Activated naive CD4-positive, alpha-beta T cell treated with anti-CD3 and anti-CD28 coated beads, Interleukin-2, amount 10 ng/mL, durations not matched to agents 7 days and 5 days (primary cell): ENCODE measurements around the gene RNF113B.

ENCODE experiments used
- CTCF ChIA-PET: fragments of 350-600 bp; sonication (Branson Sonifier 250); formaldehyde crosslinking; loops from one replicate; lab custom pipeline; 2021; ENCODE audit warnings: antibody characterized with exemption; lab: Charles Lee
- DNase-seq: peaks from one replicate; pipeline ENCODE4 v3.0.0-alpha.2; 2020
- H3K27ac Mint-ChIP-seq: one replicate; pipeline ENCODE4 v1.8.0; 2021; ENCODE audit warnings: mild to moderate bottlenecking, moderate library complexity, mixed read lengths
- H3K27me3 Mint-ChIP-seq: one replicate; pipeline ENCODE4 v1.8.0; 2021; ENCODE audit warnings: mild to moderate bottlenecking, mixed read lengths
- H3K36me3 Mint-ChIP-seq: one replicate; pipeline ENCODE4 v1.8.0; 2021; ENCODE audit warnings: mixed read lengths
- H3K4me1 Mint-ChIP-seq: one replicate; pipeline ENCODE4 v1.8.0; 2021; ENCODE audit warnings: mixed read lengths
- H3K4me3 Mint-ChIP-seq: one replicate; pipeline ENCODE4 v1.8.0; 2021; ENCODE audit warnings: mild to moderate bottlenecking, moderate library complexity, mixed read lengths
- H3K9me3 Mint-ChIP-seq: one replicate; pipeline ENCODE4 v1.8.0; 2021; ENCODE audit warnings: mixed read lengths

RNF113B gene

GRCh38 chr13:98195054-98195791, 18.2 kb upstream of the RNF113B start:
- Mint-ChIP-seq H3K27me3 (no peaks in the 10 kb centered on the region), H3K9me3 (no peaks in the 10 kb centered on the region)

GRCh38 chr13:98192008-98192407, 14.9 kb upstream of the RNF113B start:
- H3K36me3 Mint-ChIP-seq: no peaks in the 10 kb centered on the region
- no peaks in the 10 kb centered on the region for H3K27me3 Mint-ChIP-seq
- no peak overlapping the region for H3K27ac Mint-ChIP-seq
- no peak overlapping the region for H3K4me3 Mint-ChIP-seq
- no peak for DNase-seq
- no peaks in the 10 kb centered on the region for H3K4me1 Mint-ChIP-seq
- H3K9me3 Mint-ChIP-seq: no peaks in the 10 kb centered on the region
- CTCF ChIA-PET: no interaction called here

More at GRCh38 chr13:98195054-98195791, 18.2 kb upstream of the RNF113B start:
- no peaks in the 10 kb centered on the region for H3K36me3 Mint-ChIP-seq
- DNase-seq: no peak
- H3K4me1 Mint-ChIP-seq: no peaks in the 10 kb centered on the region
- no peak overlapping the region for H3K27ac Mint-ChIP-seq
- CTCF ChIA-PET: no interaction called here
- H3K4me3 Mint-ChIP-seq: no peak overlapping the region

GRCh38 chr13:98190889-98191444, 13.9 kb upstream of the RNF113B start:
- Mint-ChIP-seq H3K27me3 (no peaks in the 10 kb centered on the region), H3K27ac (no peak overlapping the region), H3K36me3 (no peaks in the 10 kb centered on the region), H3K9me3 (no peaks in the 10 kb centered on the region), H3K4me3 (no peak overlapping the region), H3K4me1 (no peaks in the 10 kb centered on the region)
- no peak for DNase-seq
- CTCF ChIA-PET: no interaction called here

- CTCF ChIA-PET: no interaction called here
These were observed 12.9 kb upstream of the RNF113B start for GRCh38 chr13:98189841-98190505.

GRCh38 chr13:98188544-98189166, 11.6 kb upstream of the RNF113B start:
- H3K27ac Mint-ChIP-seq: no peak overlapping the region
- no peak for DNase-seq
- CTCF ChIA-PET: no interaction called here
- no peaks in the 10 kb centered on the region for H3K9me3 Mint-ChIP-seq
- H3K27me3 Mint-ChIP-seq: no peaks in the 10 kb centered on the region
- no peaks in the 10 kb centered on the region for H3K36me3 Mint-ChIP-seq
- H3K4me1 Mint-ChIP-seq: no peaks in the 10 kb centered on the region
- no peak overlapping the region for H3K4me3 Mint-ChIP-seq

More at GRCh38 chr13:98189841-98190505, 12.9 kb upstream of the RNF113B start:
- Mint-ChIP-seq H3K4me1 (no peaks in the 10 kb centered on the region), H3K4me3 (no peak overlapping the region), H3K36me3 (no peaks in the 10 kb centered on the region), H3K27ac (no peak overlapping the region), H3K9me3 (no peaks in the 10 kb centered on the region), H3K27me3 (no peaks in the 10 kb centered on the region)
- DNase-seq: no peak

- no peaks in the 10 kb centered on the region for H3K9me3 Mint-ChIP-seq
- no peak for DNase-seq
- no peak overlapping the region for H3K4me3 Mint-ChIP-seq
- H3K36me3 Mint-ChIP-seq: no peaks in the 10 kb centered on the region
- no peaks in the 10 kb centered on the region for H3K27me3 Mint-ChIP-seq
- H3K4me1 Mint-ChIP-seq: no peaks in the 10 kb centered on the region
- CTCF ChIA-PET: no interaction called here
- no peak overlapping the region for H3K27ac Mint-ChIP-seq
These were observed 10.8 kb upstream of the RNF113B start for GRCh38 chr13:98187965-98188261.

GRCh38 chr13:98187155-98187964, 10.3 kb upstream of the RNF113B start:
- DNase-seq: no peak
- Mint-ChIP-seq H3K4me1 (no peaks in the 10 kb centered on the region), H3K9me3 (no peaks in the 10 kb centered on the region), H3K4me3 (no peak overlapping the region), H3K36me3 (no peaks in the 10 kb centered on the region), H3K27me3 (no peaks in the 10 kb centered on the region), H3K27ac (no peak overlapping the region)
- CTCF ChIA-PET: no interaction called here

GRCh38 chr13:98184792-98185191, 7.7 kb upstream of the RNF113B start:
- Mint-ChIP-seq H3K9me3 (no peaks in the 10 kb centered on the region), H3K27me3 (peaks cover 4% of the 10 kb centered on the region), H3K4me1 (no peaks in the 10 kb centered on the region), H3K4me3 (no peak overlapping the region), H3K27ac (no peak overlapping the region), H3K36me3 (no peaks in the 10 kb centered on the region)
- DNase-seq: no peak
- CTCF ChIA-PET: no interaction called here

- CTCF ChIA-PET: no interaction called here
- Mint-ChIP-seq H3K9me3 (peaks cover 1% of the 10 kb centered on the region), H3K36me3 (no peaks in the 10 kb centered on the region), H3K27ac (no peak overlapping the region), H3K4me1 (no peaks in the 10 kb centered on the region), H3K27me3 (peaks cover 4% of the 10 kb centered on the region), H3K4me3 (no peak overlapping the region)
- DNase-seq: no peak
These were observed 5.5 kb upstream of the RNF113B start for GRCh38 chr13:98182589-98182988.

- CTCF ChIA-PET: no interaction called here
- Mint-ChIP-seq H3K4me3 (no peak overlapping the region), H3K4me1 (no peaks in the 10 kb centered on the region), H3K27me3 (peaks cover 4% of the 10 kb centered on the region), H3K27ac (no peak overlapping the region), H3K9me3 (peaks cover 2% of the 10 kb centered on the region), H3K36me3 (no peaks in the 10 kb centered on the region)
- no peak for DNase-seq
These were observed 5.1 kb upstream of the RNF113B start for GRCh38 chr13:98182153-98182552.

GRCh38 chr13:98181111-98181815, 4.2 kb upstream of the RNF113B start:
- Mint-ChIP-seq H3K27me3 (peaks cover 4% of the 10 kb centered on the region), H3K27ac (no peak overlapping the region), H3K9me3 (peaks cover 2% of the 10 kb centered on the region), H3K36me3 (no peaks in the 10 kb centered on the region), H3K4me3 (no peak overlapping the region), H3K4me1 (no peaks in the 10 kb centered on the region)
- DNase-seq: no peak
- CTCF ChIA-PET: no interaction called here

GRCh38 chr13:98180092-98180491, 3.0 kb upstream of the RNF113B start:
- H3K27ac Mint-ChIP-seq: no peak overlapping the region
- no peak overlapping the region for H3K4me3 Mint-ChIP-seq
- no peaks in the 10 kb centered on the region for H3K4me1 Mint-ChIP-seq
- no peaks in the 10 kb centered on the region for H3K36me3 Mint-ChIP-seq
- CTCF ChIA-PET: no interaction called here
- peaks cover 4% of the 10 kb centered on the region for H3K27me3 Mint-ChIP-seq
- H3K9me3 Mint-ChIP-seq: peaks cover 2% of the 10 kb centered on the region
- DNase-seq: no peak

- Mint-ChIP-seq H3K4me3 (no peak overlapping the region), H3K4me1 (no peaks in the 10 kb centered on the region), H3K9me3 (peaks cover 2% of the 10 kb centered on the region), H3K27me3 (peaks cover 23% of the 10 kb centered on the region), H3K27ac (no peak overlapping the region), H3K36me3 (no peaks in the 10 kb centered on the region)
- CTCF ChIA-PET: no interaction called here
- DNase-seq: no peak
These were observed 1.2 kb downstream of the RNF113B start for GRCh38 chr13:98175823-98176222.

- H3K36me3 Mint-ChIP-seq: no peaks in the 10 kb centered on the region
These were observed 2.0 kb downstream of the RNF113B start for GRCh38 chr13:98175043-98175442.

More at GRCh38 chr13:98175043-98175442, 2.0 kb downstream of the RNF113B start:
- CTCF ChIA-PET: no interaction called here
- Mint-ChIP-seq H3K4me3 (no peak overlapping the region), H3K4me1 (no peaks in the 10 kb centered on the region), H3K9me3 (peaks cover 2% of the 10 kb centered on the region), H3K27ac (no peak overlapping the region), H3K27me3 (peaks cover 21% of the 10 kb centered on the region)
- no peak for DNase-seq
